ENCODE data around the gene CDC42EP4.

The CDC42EP4 gene

DNA sequence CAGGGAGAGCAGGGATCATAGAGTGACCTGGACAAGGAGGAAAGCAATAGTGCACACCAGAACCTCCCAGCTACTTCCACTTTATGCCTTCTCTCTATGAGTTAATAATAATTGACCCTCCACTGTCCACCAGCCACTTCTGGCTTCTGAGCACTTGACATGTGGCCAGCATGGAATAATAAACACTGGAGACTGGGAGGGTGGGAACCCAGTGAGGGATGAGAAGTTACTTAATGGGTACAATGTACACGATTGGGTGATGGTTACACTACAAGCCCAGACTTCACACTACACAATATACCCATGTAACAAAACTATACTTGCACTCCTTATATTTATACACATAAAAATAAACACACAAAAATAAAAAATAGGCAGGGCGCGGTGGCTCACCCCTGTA lies 11.4 kb downstream of the CDC42EP4 start:
- no peaks in the 10 kb centered on the region for H3K79me2 ChIP-seq (ENCODE audit: insufficient read depth, low read length)

DNA sequence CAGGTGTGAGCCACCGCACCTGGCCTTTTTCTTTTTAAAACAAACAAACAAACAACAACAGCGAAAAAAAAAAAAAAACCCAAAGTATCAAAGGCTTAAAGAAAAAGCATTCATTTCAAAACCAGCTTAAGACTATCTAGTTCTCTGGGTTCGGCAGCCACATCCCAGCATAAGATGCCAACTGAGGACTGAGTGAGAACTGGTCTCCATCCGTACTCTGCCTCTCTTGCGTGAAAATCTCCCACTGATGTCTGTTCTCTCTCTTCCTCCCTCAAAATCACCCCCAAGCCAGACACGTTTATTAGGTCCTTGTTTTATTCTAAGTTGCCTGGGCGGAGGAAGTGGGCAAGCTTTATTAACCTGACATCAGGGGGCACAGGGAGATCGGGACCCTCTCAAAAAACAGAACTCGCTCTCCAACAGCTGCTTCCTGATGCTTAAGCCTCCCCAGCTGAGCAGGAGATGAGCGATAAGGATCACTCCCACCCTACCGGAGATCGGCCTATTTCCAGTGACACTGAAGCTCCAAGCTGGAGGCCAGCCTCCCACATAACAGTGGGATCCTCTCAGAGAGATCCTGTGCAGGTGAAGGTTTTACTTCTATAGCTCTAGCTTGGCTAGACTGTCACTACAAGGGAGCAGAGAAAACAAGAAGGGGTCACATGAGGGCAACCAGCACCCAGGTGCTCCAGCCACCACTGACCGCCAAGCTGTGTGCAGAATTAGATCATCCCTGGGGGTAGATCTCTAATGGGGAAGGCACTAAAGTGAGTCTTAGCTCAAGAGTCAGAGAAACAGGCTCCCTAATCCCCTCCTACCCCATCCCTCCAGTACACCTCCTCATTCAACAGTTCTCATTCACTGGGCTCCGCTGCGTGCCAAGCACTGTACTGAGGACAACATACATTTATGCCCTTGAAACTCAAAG lies 13.6 kb downstream of the CDC42EP4 start:
- Histone ChIP-seq H3K4me1 (ENCODE audit: insufficient read depth, low read length, poor library complexity, severe bottlenecking) (no peaks in the 10 kb centered on the region), H3K9me2 (replicated peaks; ENCODE audit: low read depth, low read length) (no peaks in the 10 kb centered on the region), H3K27me3 (ENCODE audit: insufficient read depth, low read length, poor library complexity, severe bottlenecking) (no peaks in the 10 kb centered on the region), H4K20me1 (ENCODE audit: insufficient read depth, low read length, poor library complexity, severe bottlenecking) (no peaks in the 10 kb centered on the region), H3K79me2 (ENCODE audit: insufficient read depth, low read length) (no peaks in the 10 kb centered on the region), H2AFZ (ENCODE audit: low read length) (no peak overlapping the region), H3K9ac (ENCODE audit: low read depth, low read length, poor library complexity, severe bottlenecking) (no peak overlapping the region), H3K9me3 (ENCODE audit: insufficient read depth, low read depth, low read length) (no peaks in the 10 kb centered on the region), H3K4me2 (ENCODE audit: low read depth, low read length, poor library complexity, severe bottlenecking) (no peak overlapping the region), H3K36me3 (ENCODE audit: insufficient read depth, low read length) (no peaks in the 10 kb centered on the region), H3K4me3 (ENCODE audit: low read length, poor library complexity, severe bottlenecking) (no peak overlapping the region), H3F3A (ENCODE audit: low read depth) (no peaks in the 10 kb centered on the region)
- TF ChIP-seq, protein P1, sequence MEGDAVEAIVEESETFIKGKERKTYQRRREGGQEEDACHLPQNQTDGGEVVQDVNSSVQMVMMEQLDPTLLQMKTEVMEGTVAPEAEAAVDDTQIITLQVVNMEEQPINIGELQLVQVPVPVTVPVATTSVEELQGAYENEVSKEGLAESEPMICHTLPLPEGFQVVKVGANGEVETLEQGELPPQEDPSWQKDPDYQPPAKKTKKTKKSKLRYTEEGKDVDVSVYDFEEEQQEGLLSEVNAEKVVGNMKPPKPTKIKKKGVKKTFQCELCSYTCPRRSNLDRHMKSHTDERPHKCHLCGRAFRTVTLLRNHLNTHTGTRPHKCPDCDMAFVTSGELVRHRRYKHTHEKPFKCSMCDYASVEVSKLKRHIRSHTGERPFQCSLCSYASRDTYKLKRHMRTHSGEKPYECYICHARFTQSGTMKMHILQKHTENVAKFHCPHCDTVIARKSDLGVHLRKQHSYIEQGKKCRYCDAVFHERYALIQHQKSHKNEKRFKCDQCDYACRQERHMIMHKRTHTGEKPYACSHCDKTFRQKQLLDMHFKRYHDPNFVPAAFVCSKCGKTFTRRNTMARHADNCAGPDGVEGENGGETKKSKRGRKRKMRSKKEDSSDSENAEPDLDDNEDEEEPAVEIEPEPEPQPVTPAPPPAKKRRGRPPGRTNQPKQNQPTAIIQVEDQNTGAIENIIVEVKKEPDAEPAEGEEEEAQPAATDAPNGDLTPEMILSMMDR (conservative IDR thresholded peaks at IDR 0.05; ENCODE audit: low read length): no peak
- TF ChIP-seq EZH2phosphoT487 (IDR thresholded peaks at IDR 0.05; ENCODE audit: borderline replicate concordance): no peak

More for the DNA sequence above, 11.4 kb downstream of the CDC42EP4 start:
- Histone ChIP-seq H4K20me1 (ENCODE audit: insufficient read depth, low read length, poor library complexity, severe bottlenecking) (no peaks in the 10 kb centered on the region), H3F3A (ENCODE audit: low read depth) (no peaks in the 10 kb centered on the region), H3K9ac (ENCODE audit: low read depth, low read length, poor library complexity, severe bottlenecking) (no peak overlapping the region), H3K27me3 (ENCODE audit: insufficient read depth, low read length, poor library complexity, severe bottlenecking) (no peaks in the 10 kb centered on the region), H3K4me3 (ENCODE audit: low read length, poor library complexity, severe bottlenecking) (no peak overlapping the region), H3K9me3 (ENCODE audit: insufficient read depth, low read depth, low read length) (no peaks in the 10 kb centered on the region), H2AFZ (ENCODE audit: low read length) (no peak overlapping the region), H3K4me2 (ENCODE audit: low read depth, low read length, poor library complexity, severe bottlenecking) (no peak overlapping the region), H3K9me2 (replicated peaks; ENCODE audit: low read depth, low read length) (no peaks in the 10 kb centered on the region), H3K4me1 (ENCODE audit: insufficient read depth, low read length, poor library complexity, severe bottlenecking) (no peaks in the 10 kb centered on the region), H3K36me3 (ENCODE audit: insufficient read depth, low read length) (no peaks in the 10 kb centered on the region)
- TF ChIP-seq, protein P1 (conservative IDR thresholded peaks at IDR 0.05; ENCODE audit: low read length): no peak
- no peak for TF ChIP-seq EZH2phosphoT487 (IDR thresholded peaks at IDR 0.05; ENCODE audit: borderline replicate concordance)

GRCh38 chr17:73293480-73293911 lies 18.3 kb downstream of the CDC42EP4 start:
- Histone ChIP-seq H3K4me1 (ENCODE audit: insufficient read depth, low read length, poor library complexity, severe bottlenecking) (peaks cover 22% of the 10 kb centered on the region), H3K79me2 (ENCODE audit: insufficient read depth, low read length) (no peaks in the 10 kb centered on the region), H3K4me3 (ENCODE audit: low read length, poor library complexity, severe bottlenecking) (no peak overlapping the region), H4K20me1 (ENCODE audit: insufficient read depth, low read length, poor library complexity, severe bottlenecking) (no peaks in the 10 kb centered on the region), H3K9ac (ENCODE audit: low read depth, low read length, poor library complexity, severe bottlenecking) (no peak overlapping the region), H3K27me3 (ENCODE audit: insufficient read depth, low read length, poor library complexity, severe bottlenecking) (no peaks in the 10 kb centered on the region), H3K9me2 (replicated peaks; ENCODE audit: low read depth, low read length) (no peaks in the 10 kb centered on the region), H2AFZ (ENCODE audit: low read length) (no peak overlapping the region), H3K4me2 (ENCODE audit: low read depth, low read length, poor library complexity, severe bottlenecking) (no peak overlapping the region), H3F3A (ENCODE audit: low read depth) (no peaks in the 10 kb centered on the region), H3K36me3 (ENCODE audit: insufficient read depth, low read length) (no peaks in the 10 kb centered on the region), H3K9me3 (ENCODE audit: insufficient read depth, low read depth, low read length) (no peaks in the 10 kb centered on the region)
- no peak for TF ChIP-seq EZH2phosphoT487 (IDR thresholded peaks at IDR 0.05; ENCODE audit: borderline replicate concordance)
- TF ChIP-seq, protein P1 (conservative IDR thresholded peaks at IDR 0.05; ENCODE audit: low read length): no peak

Data from Loucy (cell line).